Ovary (tissue), 3 donors: ENCODE measurements around the gene SZT2.

ENCODE experiments used
- CTCF ChIP-seq, 3 donors: fragments of 450-650 bp in 2 of 3; fragments of 200-600 bp in 1 of 3; IDR thresholded peaks; one replicate each; pipeline versions ENCODE4 v1.5.1 to v1.8.0; 2016 to 2022; ENCODE audit warnings: antibody characterized with exemption in 3 of 3, mild to moderate bottlenecking in 1 of 3
- EP300 ChIP-seq: sonication (generic); formaldehyde crosslinking; IDR thresholded peaks from one replicate; pipeline ENCODE4 v1.6.1; 2017; ENCODE audit warnings: antibody characterized with exemption
- POLR2A ChIP-seq: fragments of 450-650 bp; IDR thresholded peaks from one replicate; pipeline ENCODE4 v1.6.1; 2017; ENCODE audit warnings: antibody characterized with exemption, mild to moderate bottlenecking, moderate library complexity
- donor health status: DM: no; HTN: no; CAD: no.

- TF ChIP-seq CTCF (IDR thresholded peaks at IDR 0.05): no peak
- no peak for TF ChIP-seq EP300
- no peak for TF ChIP-seq POLR2A
Measured at GRCh38 chr1:43436371-43436770, 46.7 kb downstream of the SZT2 start.
